Measurements from ENCODE around the gene KRT72.

GRCh38 chr12:52568111-52568510, 33.2 kb downstream of the KRT72 start:
- TF ChIP-seq EZH2phosphoT487 (IDR thresholded peaks at IDR 0.05; ENCODE audit: insufficient read depth, low read depth) = no peak
- no peak for TF ChIP-seq EZH2 (IDR thresholded peaks at IDR 0.05; ENCODE audit: insufficient read depth, poor library complexity, severe bottlenecking)
